Esophagus squamous epithelium (tissue), 4 donors: ENCODE data around the gene MRM2.

ENCODE experiments used
- CTCF ChIP-seq, 6 experiments: fragments of 450-650 bp in 4 of 6; fragments of 200-600 bp in 2 of 6; sonication (generic) in 2 of 6; IDR thresholded peaks; one replicate each; pipeline ENCODE4 v1.5.1; 2016 to 2019; ENCODE audit warnings: antibody characterized with exemption in 6 of 6, mild to moderate bottlenecking in 4 of 6, moderate library complexity in 4 of 6
- POLR2A ChIP-seq, 4 donors: fragments of 450-650 bp; IDR thresholded peaks; one replicate each; pipeline ENCODE4 v1.6.1; 2017; ENCODE audit warnings: antibody characterized with exemption in 4 of 4, mild to moderate bottlenecking in 4 of 4, moderate library complexity in 3 of 4

- no peak for TF ChIP-seq CTCF (IDR thresholded peaks at IDR 0.05)
- TF ChIP-seq POLR2A (IDR thresholded peaks at IDR 0.05) = no peak
Observed at GRCh38 chr7:2229467-2229866, 12.5 kb downstream of the MRM2 start.
